HG03469 (cell line): Measurements from ENCODE around the gene UROC1.

Experiments used
- ATAC-seq: cut with Tn5 transposase; IDR thresholded peaks from one replicate; pipeline ENCODE4 v1.9.1; 2021; ENCODE audit warnings: mild to moderate bottlenecking, moderate library complexity, moderate number of reproducible peaks; ENCODE audit not compliant: unreplicated experiment

Gene UROC1

GRCh38 chr3:126533506-126533905 lies 15.9 kb upstream of the UROC1 start:
- ATAC-seq, result no peak

GRCh38 chr3:126531051-126531330 lies 13.4 kb upstream of the UROC1 start:
- no peak for ATAC-seq

- ATAC-seq, result no peak
Measured at GRCh38 chr3:126530171-126531050, 12.8 kb upstream of the UROC1 start.

GRCh38 chr3:126529585-126530170 lies 12.1 kb upstream of the UROC1 start:
- ATAC-seq, result no peak

- ATAC-seq, result no peak
Measured at GRCh38 chr3:126528800-126529541, 11.4 kb upstream of the UROC1 start.

GRCh38 chr3:126528419-126528799 lies 10.8 kb upstream of the UROC1 start:
- ATAC-seq, result no peak

- no peak for ATAC-seq
Measured at GRCh38 chr3:126527455-126528211, 10.1 kb upstream of the UROC1 start.

- no peak for ATAC-seq
Measured at GRCh38 chr3:126527006-126527405, 9.4 kb upstream of the UROC1 start.

GRCh38 chr3:126526668-126527005 lies 9.1 kb upstream of the UROC1 start:
- no peak for ATAC-seq

GRCh38 chr3:126525853-126526667 lies 8.5 kb upstream of the UROC1 start:
- no peak for ATAC-seq

- no peak for ATAC-seq
Measured at GRCh38 chr3:126525091-126525852, 7.7 kb upstream of the UROC1 start.

GRCh38 chr3:126524429-126524988 lies 6.9 kb upstream of the UROC1 start:
- no peak for ATAC-seq

GRCh38 chr3:126523745-126524428 lies 6.3 kb upstream of the UROC1 start, which contains the start of gene CHST13:
Gene CHST13 (plus strand): TSS chr3:126524155. CDS start chr3:126524333, 178 bp downstream.
- ATAC-seq, result no peak

GRCh38 chr3:126522363-126522788 lies 4.8 kb upstream of the UROC1 start:
- ATAC-seq, result no peak

- no peak for ATAC-seq
Measured at GRCh38 chr3:126521122-126521891, 3.7 kb upstream of the UROC1 start.

GRCh38 chr3:126519506-126520455 lies 2.2 kb upstream of the UROC1 start:
- ATAC-seq, result no peak

GRCh38 chr3:126518779-126519177 lies 1.2 kb upstream of the UROC1 start:
- no peak for ATAC-seq
